Stimulated activated CD8-positive, alpha-beta memory T cell treated with anti-CD3 and anti-CD28 coated beads, Interleukin-15, amount 100 ng/mL, for 1 hour (primary cell): ENCODE results near the gene MED19.
"Not testable (repeated sequence)": the region's sequence is repeated elsewhere in the genome, so short reads cannot be mapped to it uniquely, and the experiment has no call there.

Experiments used
- DNase-seq: peaks from one replicate; pipeline ENCODE4 v3.0.0-alpha.2; 2020; ENCODE audit warnings: low read depth

MED19 gene

GRCh38 chr11:57711414-57712255 is at the start of gene MED19:
TSS of gene MED19 (minus strand) at chr11:57712215. CDS start at chr11:57712179, 36 bp downstream.
- DNase-seq, result peak; percentile 36

GRCh38 chr11:57758174-57758573 is 46.2 kb upstream of the MED19 start:
- DNase-seq, result no peak

- no peak for DNase-seq
Measured at GRCh38 chr11:57752954-57753353, 40.9 kb upstream of the MED19 start.

GRCh38 chr11:57751676-57752253 is 39.8 kb upstream of the MED19 start, which contains the start of gene BTBD18:
TSS of gene BTBD18 (minus strand) at chr11:57751819. CDS start at chr11:57751188, 631 bp downstream.
- no peak for DNase-seq

- DNase-seq, result no peak
Measured at GRCh38 chr11:57751176-57751575, 39.2 kb upstream of the MED19 start.

GRCh38 chr11:57746920-57747319 is 34.9 kb upstream of the MED19 start:
- no peak for DNase-seq

GRCh38 chr11:57745206-57745605 is 33.2 kb upstream of the MED19 start:
- no peak for DNase-seq

GRCh38 chr11:57744357-57744756 is 32.3 kb upstream of the MED19 start:
- no peak for DNase-seq

GRCh38 chr11:57742087-57742452 is 30.1 kb upstream of the MED19 start:
- no peak for DNase-seq

GRCh38 chr11:57741132-57742086 is 29.4 kb upstream of the MED19 start, which contains the start of gene SELENOH:
TSS of gene SELENOH (plus strand) at chr11:57741491. CDS start at chr11:57741596, 105 bp downstream.
- peak; percentile 80 for DNase-seq

- DNase-seq, result no peak
Measured at GRCh38 chr11:57735619-57736298, 23.7 kb upstream of the MED19 start.

GRCh38 chr11:57732661-57733060 is 20.6 kb upstream of the MED19 start:
- DNase-seq, result no peak

GRCh38 chr11:57729479-57729878 is 17.5 kb upstream of the MED19 start:
- DNase-seq, result no peak

- no peak for DNase-seq
Measured at GRCh38 chr11:57728829-57729228, 16.8 kb upstream of the MED19 start.

GRCh38 chr11:57727185-57727584 is 15.2 kb upstream of the MED19 start:
- no peak for DNase-seq

- not testable (repeated sequence) for DNase-seq
Measured at GRCh38 chr11:57716726-57717125, 4.7 kb upstream of the MED19 start.

- DNase-seq, result no peak
Measured at GRCh38 chr11:57713835-57714234, 1.8 kb upstream of the MED19 start.

- peak; percentile 78 for DNase-seq
Measured at GRCh38 chr11:57712256-57713150, 488 bp upstream of the MED19 start, which contains the start of gene TMX2. TSS of gene TMX2 (plus strand) at chr11:57712593. CDS start at chr11:57712619, 26 bp downstream.

- DNase-seq, result no peak
Measured at GRCh38 chr11:57709802-57710367, 2.1 kb downstream of the MED19 start.

- not testable (repeated sequence) for DNase-seq
Measured at GRCh38 chr11:57705432-57705831, 6.6 kb downstream of the MED19 start.
